ENCODE data around the gene POU2F2. TPM values are rescaled to one million over a fixed set of nuclear protein-coding genes. Genes with fewer than 3 reads are reported as not detected.
"Not testable (repeated sequence)": the region's sequence is repeated elsewhere in the genome, so short reads cannot be mapped to it uniquely, and the experiment has no call there.

The POU2F2 gene
- total RNA-seq, 1 donor from 2014 or later, result 0.03 TPM

DNA sequence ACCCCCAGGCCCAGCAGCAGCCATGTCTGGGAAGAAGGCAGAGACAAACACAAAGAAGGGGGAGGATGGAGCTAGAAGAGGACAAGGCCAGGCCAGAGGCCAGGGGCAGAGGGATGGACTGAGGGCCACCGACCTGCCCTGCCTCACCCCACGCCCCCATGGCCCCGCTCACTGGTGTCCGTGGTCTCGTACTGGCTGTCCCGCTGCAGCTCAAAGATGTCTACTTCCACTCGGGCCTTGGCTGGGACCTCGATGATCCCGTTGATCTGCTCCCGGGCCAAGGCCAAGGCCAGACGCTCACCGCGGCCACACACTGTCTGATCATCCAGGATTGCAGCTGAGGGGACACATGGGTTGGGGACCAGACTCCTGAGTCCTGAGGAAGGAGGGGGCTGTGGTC lies 67.2 kb downstream of the POU2F2 start:
- DNase-seq (ENCODE audit: low read depth), result no peak

DNA sequence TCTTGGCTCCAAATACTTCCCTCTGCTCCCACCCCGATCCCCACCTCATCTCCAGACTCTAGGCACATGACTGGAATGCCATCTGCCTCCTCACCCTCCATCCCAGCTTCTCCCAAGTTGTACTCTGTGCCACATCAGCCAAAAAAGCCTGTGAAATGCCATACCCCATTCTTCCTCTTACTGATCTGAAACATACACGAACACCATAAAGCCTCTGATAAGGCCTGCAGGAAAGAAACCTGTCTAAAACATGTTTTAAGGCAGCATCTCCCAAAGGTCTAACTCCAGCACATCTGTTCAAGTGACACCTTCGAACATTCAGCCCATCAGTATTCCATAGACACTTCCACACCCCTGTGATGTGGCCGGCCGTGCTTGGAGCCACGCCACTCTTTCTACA lies 67.8 kb downstream of the POU2F2 start:
- DNase-seq (ENCODE audit: low read depth), result no peak

DNA sequence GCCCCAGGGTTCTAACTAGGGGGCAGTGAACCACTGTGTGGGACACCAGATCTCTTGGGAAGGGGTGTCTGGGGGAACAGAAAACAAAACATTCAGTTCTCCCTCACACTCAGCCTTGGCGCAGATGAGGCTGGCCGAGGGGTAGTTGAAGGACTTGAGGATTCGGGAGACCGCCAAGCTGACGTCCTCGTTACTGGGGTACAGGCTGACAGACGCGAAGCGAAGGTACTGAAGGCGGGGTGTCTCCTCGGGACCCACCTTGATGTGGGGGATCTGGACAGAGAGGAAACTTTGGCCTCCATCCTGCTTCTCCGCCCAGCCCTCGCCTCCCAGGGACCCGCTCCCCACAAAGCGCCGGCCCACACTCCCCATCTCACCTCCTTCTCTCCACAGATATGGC lies 69.9 kb downstream of the POU2F2 start:
- DNase-seq (ENCODE audit: low read depth), result no peak

DNA sequence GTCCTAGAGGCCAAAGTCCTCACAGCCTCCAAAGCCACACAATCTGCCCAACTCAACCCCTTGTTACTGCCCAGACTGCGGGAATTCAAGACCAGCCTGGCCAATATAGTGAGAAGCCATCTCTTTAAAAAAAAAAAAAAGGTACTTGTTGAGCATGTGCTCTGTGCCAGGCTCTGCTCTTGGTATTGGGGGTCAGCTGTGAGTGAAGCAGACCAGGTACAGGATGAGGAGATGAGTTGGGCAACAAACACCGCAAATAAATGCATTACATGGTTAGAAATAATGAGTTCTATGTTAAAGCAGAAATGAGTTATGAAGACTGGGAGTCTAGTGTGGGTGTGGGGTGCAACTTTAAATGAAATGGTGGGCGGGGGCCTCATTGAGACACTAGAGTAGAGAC lies 72.1 kb downstream of the POU2F2 start:
- DNase-seq (ENCODE audit: low read depth), result no peak

DNA sequence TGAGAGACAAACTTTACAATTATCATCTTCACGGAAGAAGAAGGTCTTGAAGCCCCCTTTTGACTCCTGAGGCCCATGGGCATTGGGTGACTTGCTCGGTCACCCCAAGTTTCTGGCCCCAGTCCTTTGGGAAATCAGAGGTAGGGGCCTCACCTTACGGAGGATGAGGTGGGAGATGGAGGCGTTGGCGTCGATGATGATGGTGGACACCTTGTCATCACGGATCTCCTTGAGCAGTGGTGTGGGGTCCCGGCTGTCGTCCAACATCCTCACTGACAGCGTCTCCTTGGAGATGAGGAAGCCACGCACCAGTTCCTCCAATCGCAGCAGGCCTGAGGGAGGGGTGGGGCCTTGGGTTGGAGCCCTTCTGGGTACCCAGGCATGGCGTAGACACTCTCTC lies 73.0 kb downstream of the POU2F2 start:
- no peak for DNase-seq (ENCODE audit: low read depth)

DNA sequence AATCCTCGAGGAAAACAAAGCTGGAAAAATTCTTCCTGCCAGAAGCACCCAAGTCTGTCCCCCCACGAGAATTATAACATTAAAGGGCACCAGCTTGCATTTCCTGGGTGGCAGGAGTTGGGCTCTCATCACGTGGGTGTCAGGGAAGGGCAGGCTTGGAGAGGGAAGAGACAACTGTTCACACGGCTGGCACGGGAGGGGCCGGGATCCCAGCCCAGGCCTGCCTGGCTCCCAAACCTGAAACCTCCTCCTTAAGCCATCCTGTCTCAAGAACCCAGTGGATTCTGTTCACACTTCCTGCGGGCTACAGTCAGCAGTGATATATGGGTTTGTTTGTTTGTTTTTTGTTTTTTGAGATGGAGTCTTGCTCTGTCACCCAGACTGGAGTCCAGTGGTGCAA lies 74.4 kb downstream of the POU2F2 start:
- peak; percentile 40 for DNase-seq (ENCODE audit: low read depth)

DNA sequence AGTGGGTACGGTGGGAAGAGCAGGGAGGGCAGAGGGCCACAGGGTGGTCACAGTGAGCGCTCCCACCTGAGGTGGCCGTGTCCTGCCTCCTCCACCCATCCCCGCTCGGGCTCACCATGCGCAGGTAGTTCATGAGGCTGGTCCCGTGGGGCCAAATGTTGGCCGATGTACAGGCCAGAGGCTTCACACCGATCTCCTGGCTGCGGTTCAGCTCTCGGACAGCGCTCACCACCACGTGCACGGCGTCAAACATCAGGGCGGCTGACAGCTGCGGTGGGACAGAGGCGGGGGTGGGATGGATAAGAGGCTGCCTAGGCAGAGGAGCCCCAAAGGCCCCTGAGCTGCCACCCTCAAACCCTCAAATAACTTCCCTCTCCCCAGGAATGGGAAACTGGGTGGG lies 78.0 kb downstream of the POU2F2 start:
- DNase-seq (ENCODE audit: low read depth), result no peak

DNA sequence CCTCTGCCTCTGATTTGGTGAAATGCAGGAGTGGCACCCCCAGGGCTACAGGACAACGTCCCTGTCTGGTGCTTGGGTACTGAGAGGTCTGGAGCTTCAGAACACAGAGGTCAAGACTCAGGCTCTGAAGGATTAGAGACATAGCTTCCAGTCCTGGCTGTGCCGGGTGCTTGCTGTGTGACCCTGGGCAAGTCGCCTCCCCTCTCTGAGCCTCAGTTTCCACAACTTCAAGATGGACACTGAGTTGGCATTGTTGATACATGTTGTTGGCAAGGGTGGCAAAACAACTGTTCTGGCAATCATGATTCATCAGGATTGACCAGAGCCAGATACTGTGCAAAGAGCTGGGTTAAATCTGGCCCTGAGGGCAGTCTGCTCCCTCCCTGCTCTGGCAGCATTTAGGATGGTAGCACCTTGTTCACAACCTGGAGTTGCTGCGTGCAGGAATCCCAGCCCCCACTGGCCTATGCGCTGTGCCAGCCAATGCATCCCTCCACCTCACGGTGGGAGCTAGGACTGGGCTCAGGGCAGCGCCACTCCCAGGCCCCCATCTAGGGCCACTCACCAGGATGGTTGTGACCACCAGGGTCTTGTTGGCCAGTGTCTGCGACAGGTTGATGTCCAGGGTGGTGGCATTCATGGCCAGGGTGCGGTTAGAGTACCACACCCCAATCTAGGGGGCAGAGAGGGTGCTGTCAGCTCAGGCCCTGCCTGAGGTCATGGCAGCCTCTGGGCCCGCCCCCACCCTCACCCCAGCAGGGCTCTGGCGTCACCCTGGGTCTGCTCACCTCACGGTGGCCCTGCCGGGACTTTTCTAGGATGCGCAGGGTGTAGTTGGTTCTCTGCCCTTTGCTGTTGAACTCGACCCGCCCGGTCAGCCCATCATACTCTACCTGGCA lies 79.0 kb downstream of the POU2F2 start:
- no peak for DNase-seq (ENCODE audit: low read depth)

DNA sequence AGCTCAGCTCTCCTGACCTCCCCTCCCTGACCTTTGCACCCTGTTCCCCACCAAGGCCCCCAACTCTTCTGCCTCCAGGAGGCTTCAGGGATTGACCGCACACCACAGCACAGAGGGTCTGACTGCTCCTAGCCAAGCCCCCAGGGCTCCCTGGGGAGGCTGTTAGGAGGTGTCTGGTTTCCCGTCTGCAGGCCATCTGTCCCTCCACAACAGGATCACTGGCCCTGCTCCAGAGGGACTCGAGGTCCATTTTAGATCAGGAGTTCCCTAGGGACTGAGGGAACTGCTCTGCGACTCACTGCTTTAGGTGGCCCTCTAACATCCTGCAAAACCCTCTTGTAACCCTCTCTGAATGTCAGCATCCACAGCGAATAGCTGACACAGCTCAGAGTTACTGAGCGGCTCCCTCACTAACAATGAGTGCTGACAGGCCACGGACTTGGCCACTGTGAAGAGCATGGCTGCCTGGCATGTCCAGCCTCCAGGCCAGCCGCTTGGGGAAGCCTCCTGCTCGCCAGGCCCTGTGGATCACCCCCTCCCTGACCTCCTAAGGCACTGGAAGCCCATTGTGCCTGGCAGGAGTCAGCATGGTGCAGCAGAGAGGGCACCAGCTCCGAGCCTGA lies 79.9 kb downstream of the POU2F2 start:
- peak; percentile 89 for DNase-seq (ENCODE audit: low read depth)

DNA sequence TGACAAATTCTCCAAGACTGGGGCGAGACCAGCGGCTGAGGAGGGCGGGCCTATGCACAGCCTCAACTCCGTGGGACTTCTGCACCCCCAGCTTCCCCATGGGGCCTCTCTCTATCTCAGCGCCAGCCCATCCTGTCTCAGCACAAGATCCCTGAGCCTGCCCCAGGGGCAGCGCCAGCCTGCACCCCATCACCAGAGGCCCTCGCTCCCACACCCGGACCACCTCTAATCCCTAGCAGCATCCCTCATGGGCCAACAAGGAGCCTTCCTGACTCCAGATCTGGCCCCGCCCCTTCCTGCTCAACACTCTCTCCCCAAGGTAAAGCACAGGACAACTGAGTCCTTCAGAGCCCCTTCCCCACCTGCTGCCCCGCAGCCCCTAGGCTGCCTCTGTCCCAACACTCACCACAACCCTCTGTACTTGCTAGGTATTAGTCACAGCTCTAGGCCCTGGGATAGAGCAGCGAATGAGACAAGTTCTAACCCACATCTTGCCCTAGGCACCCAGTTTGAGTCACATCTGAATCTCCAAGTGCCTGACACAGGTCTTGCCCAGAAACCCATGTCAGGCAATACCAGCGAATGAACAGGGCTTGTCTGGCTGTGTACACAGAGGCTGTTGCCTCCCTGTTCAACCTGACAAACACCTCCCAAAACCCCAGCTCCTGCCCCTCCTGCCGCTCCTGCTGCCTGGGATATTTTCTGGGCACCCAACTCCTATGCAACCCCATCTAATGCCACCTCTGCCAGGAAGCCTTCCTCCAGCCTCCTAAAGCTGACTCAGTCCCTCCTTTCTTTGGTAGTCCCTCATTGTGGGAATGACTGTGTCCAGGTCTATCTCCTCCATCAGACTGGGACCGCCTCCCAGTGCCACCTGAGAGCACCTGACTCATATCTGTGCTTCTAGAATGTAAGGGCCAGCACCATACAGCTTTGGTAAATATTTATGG lies 80.8 kb downstream of the POU2F2 start:
- DNase-seq (ENCODE audit: low read depth), result no peak

DNA sequence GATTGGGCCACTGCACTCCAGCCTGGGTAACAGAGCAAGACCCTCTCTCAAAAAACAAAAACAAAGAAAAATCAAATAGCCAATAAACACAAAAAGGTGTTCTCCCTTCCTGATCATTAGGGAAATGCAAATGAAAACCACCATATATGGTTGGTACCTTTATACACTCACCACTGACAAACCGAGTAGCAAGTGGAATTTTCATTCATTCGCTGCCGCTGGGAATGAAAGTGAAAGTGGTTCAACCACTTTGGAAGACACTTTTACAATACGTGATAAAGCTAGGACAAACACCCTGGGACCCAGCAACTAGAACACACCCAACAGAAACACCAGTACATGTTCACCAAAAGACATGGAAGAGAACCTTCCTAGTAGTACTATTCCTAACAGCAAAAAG lies 83.3 kb downstream of the POU2F2 start:
- DNase-seq (ENCODE audit: low read depth), result no peak

DNA sequence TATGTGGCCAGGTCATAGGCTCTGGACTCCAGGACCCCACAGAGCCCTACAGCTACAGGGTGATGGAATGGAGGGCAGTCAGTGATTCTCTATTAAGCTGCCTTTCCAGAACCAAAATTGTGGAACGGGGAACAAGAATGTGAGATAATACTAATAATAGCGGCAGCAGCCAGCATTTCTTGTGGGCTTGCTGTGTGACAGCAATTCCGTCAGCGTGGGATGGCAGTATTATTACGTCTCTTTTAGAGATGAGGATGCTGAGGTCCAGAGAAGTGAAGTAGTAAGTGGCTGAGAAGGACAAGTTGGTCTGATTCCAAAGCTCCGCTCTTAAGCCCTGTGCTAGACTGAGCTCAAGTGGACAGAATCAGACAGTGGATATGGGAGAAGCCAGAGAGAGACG lies 86.7 kb downstream of the POU2F2 start:
- DNase-seq (ENCODE audit: low read depth), result no peak

DNA sequence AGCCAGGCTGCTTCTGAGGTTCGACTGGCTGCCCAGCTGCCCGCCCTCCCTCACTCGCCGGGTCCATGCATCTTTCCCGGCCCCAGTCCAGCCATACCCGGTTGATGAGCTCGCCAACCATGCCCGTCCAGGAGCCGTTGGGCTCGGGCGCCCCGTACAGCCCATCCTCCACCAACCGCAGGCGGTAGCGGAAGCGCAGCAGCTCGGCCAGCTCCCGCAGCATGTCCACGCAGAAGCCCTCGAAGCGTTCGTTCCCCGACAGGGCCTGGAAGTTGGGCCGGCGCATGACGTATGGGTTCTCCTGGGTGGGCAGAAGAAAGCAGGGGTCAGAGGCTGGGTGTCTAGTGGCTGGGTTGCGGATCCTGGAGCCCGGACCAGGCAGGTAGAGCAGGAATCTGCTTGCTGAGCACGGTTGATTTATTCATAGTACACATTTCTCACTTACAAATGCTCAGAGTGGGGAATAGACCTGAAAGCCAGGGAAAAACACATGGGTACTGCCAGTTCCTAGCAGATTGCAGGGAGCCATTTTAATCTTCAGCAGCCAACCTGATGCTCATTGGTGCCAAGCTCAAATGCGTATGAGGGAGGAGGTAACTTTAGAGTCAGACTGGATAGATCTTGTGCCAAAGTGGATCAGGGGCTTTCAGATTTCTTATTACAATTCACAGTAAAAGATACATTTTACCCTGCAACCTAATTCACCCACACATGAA lies 89.6 kb downstream of the POU2F2 start:
- DNase-seq (ENCODE audit: low read depth), result no peak

DNA sequence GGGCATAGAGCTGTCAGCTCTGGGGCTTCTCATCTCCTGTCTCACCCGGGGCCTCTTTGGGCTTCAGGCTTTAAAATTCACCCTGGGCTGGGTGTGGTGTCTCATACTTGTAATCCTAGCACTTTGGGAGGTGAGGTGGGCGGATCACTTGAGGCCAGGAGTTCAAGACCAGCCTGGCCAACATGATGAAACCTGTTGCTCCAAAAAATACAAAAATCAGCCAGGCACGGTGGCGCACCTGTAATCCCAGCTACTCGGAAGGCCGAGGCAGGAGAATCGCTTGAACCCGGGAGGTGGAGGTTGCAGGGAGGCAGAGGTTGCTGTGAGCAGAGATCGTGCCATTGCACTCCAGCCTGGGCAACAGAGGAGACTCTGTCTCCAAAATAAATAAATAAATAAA lies 91.8 kb downstream of the POU2F2 start:
- DNase-seq (ENCODE audit: low read depth), result not testable (repeated sequence)

DNA sequence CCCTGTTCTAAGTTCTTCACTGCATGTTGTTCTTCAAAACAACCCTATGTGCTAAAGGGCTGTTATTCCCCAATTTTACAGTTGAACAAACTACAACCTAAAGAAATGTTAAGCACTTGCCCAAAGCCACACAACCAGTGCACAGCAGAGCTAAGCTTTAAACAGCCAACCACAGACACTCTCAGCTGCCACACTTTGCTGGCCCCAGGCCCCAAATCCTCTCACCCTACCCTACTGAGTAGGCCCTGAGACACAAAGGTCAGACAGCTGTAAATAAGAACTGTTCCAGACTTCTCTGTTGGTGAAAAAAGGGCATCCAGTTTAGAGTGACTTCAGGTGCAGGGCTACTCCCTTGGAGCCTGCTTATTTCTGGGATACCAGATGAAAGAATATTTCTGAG lies 92.2 kb downstream of the POU2F2 start:
- peak; percentile 72 for DNase-seq (ENCODE audit: low read depth)

DNA sequence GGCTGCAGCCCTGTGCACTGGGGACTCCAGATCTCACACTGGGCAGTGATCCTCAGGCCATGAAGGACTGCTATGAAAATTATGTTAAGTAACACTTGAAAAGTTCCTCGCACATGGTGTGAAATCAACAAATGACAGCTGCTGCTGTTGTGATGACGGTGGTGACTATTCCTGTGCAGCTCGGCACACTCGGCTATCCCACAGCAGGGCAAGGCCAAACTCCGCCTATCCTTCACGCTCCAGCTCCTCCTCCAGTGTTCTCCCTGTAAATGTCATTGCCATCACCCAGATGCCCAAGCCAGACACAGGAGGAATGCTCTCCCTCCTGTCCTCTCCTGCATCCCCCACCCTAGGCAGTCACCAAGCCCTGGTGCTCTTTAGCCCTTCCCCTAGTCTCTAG lies 93.6 kb downstream of the POU2F2 start:
- peak; percentile 85 for DNase-seq (ENCODE audit: low read depth)

DNA sequence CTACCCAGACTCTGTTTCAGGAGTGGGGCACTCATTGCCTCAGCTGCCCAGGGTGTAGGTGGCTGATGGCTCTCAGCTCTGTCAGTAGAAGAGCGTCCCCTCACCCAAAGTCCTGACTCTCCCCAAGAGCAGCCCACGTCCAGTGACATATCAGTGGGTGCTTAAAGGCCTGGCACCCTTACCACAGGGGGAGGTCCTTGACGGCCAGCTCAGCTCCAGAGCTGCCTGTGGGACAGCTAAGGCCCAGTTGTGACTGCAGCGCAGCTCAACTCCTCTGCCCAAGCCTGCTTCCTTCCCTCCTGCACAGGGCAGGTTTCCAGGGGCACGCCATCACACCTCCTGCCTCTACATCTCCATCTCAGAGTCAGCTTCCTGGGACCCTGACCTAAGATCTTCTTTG lies 94.6 kb downstream of the POU2F2 start:
- no peak for DNase-seq (ENCODE audit: low read depth)

All from myocyte (in vitro differentiated cells).